ENCODE measurements around the gene EIF2B5. TPM values are rescaled to one million over a fixed set of nuclear protein-coding genes. Genes with fewer than 3 reads are reported as not detected.

Gene EIF2B5
- total and polyA plus RNA-seq, 2 of the 13 experiments (the other 11 are each of a cell fraction or from before 2014, with no cell fraction given) = 38.4 to 60.2 TPM

DNA sequence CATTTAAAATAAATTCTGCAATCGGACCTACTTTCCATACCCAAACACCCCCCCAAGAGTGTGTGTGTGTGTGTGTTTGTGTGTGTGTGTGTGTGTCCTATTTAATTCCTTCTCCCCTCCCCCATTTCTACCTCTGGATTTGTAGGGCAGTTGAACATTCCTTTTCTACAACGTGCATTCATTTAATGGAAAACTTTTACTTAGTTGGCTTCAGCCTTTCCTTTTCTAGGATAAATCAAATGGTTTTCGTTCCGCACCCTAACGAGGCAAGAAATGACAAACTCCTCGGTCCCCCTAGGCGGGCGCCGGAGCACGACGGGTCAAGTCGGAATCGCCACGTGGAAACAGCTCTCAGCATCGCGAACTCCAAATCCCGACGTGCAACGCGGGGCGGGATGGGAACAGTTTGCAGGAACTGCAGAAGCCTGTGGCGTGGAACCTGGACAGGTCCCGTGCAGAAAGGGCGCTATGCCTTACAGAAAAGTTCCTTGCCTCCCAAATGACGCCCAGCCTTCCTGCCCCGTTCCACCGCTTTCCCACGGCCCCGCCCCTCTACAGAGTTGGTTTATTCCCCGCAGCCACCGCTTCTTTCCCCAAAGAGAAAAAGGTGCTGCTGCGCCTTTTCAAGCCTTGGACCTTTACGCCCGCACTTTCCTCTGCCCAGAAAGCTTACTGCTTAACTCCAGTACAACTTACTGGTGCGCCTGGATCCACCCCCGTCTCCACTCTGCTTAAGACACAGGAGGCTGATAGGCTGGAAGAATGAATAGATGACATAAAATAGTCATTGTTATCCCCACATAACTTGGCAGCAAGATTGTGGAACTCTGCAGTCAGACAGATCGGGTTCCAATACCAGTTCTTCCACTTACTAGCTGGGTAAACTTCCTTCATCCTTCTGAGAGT is 1.1 kb upstream of the EIF2B5 start (continued):
- TF ChIP-seq ZSCAN5A (CRISPR knock-in tag; IDR thresholded peaks at IDR 0.05; ENCODE audit: borderline replicate concordance) (peak; percentile 51; the same call in 1 of the 2 replicates), ZNF121 (CRISPR knock-in tag; IDR thresholded peaks at IDR 0.05) (peak; percentile 59), NPAS2 (CRISPR knock-in tag; IDR thresholded peaks at IDR 0.05; ENCODE audit: borderline replicate concordance) (peak; percentile 74; the same call in 1 of the 2 replicates), EHMT2 (IDR thresholded peaks at IDR 0.05; ENCODE audit: borderline replicate concordance, low read depth, low read length) (peak; percentile 39; the same call in 1 of the 2 replicates), ZFP37 (CRISPR knock-in tag; IDR thresholded peaks at IDR 0.05; ENCODE audit: borderline replicate concordance) (0 out of 2 replicates have a peak, but pooled peaks have one; percentile 14), DMAP1 (CRISPR knock-in tag; IDR thresholded peaks at IDR 0.05) (peak; percentile 89), CHCHD3 (CRISPR knock-in tag; IDR thresholded peaks at IDR 0.05) (no peak), FOXC1 (CRISPR knock-in tag; IDR thresholded peaks at IDR 0.05; ENCODE audit: borderline replicate concordance) (peak; percentile 59; the same call in 1 of the 2 replicates), ZMAT3 (CRISPR knock-in tag; conservative IDR thresholded peaks at IDR 0.05) (peak; percentile 85; the same call in 1 of the 2 replicates), NFKB2 (CRISPR knock-in tag; IDR thresholded peaks at IDR 0.05; ENCODE audit: borderline replicate concordance) (peak; percentile 98), CENPBD1 (CRISPR knock-in tag; IDR thresholded peaks at IDR 0.05; ENCODE audit: borderline replicate concordance, low read depth) (0 out of 2 replicates have a peak, but pooled peaks have one; percentile 69), ZNF773 (CRISPR knock-in tag; IDR thresholded peaks at IDR 0.05; ENCODE audit: borderline replicate concordance) (0 out of 2 replicates have a peak, but pooled peaks have one; percentile 23), IRF1 (CRISPR knock-in tag; IDR thresholded peaks at IDR 0.05; ENCODE audit: low read depth) (0 out of 2 replicates have a peak, but pooled peaks have one; percentile 32), BORCS8-MEF2B (CRISPR knock-in tag; IDR thresholded peaks at IDR 0.05) (peak; percentile 94), KLF11 (CRISPR knock-in tag; IDR thresholded peaks at IDR 0.05) (0 out of 2 replicates have a peak, but pooled peaks have one; percentile 55), FOXA1 (IDR thresholded peaks at IDR 0.05) (no peak), FOXA1 (CRISPR knock-in tag; IDR thresholded peaks at IDR 0.05) (no peak), ZNF724P (CRISPR knock-in tag; IDR thresholded peaks at IDR 0.05; ENCODE audit: borderline replicate concordance) (peak; percentile 73; the same call in 1 of the 2 replicates), ZBTB1 (CRISPR knock-in tag; IDR thresholded peaks at IDR 0.05; ENCODE audit: borderline replicate concordance) (no peak)
- TF ChIP-seq, protein P1, sequence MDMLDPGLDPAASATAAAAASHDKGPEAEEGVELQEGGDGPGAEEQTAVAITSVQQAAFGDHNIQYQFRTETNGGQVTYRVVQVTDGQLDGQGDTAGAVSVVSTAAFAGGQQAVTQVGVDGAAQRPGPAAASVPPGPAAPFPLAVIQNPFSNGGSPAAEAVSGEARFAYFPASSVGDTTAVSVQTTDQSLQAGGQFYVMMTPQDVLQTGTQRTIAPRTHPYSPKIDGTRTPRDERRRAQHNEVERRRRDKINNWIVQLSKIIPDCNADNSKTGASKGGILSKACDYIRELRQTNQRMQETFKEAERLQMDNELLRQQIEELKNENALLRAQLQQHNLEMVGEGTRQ (IDR thresholded peaks at IDR 0.05; ENCODE audit: low read depth, low read length) = no peak
- TF ChIP-seq, protein P1 (CRISPR knock-in tag; IDR thresholded peaks at IDR 0.05; ENCODE audit: borderline replicate concordance) = peak; percentile 19; the same call in 1 of the 2 replicates
- TF ChIP-seq, protein P2, sequence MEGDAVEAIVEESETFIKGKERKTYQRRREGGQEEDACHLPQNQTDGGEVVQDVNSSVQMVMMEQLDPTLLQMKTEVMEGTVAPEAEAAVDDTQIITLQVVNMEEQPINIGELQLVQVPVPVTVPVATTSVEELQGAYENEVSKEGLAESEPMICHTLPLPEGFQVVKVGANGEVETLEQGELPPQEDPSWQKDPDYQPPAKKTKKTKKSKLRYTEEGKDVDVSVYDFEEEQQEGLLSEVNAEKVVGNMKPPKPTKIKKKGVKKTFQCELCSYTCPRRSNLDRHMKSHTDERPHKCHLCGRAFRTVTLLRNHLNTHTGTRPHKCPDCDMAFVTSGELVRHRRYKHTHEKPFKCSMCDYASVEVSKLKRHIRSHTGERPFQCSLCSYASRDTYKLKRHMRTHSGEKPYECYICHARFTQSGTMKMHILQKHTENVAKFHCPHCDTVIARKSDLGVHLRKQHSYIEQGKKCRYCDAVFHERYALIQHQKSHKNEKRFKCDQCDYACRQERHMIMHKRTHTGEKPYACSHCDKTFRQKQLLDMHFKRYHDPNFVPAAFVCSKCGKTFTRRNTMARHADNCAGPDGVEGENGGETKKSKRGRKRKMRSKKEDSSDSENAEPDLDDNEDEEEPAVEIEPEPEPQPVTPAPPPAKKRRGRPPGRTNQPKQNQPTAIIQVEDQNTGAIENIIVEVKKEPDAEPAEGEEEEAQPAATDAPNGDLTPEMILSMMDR (CRISPR knock-in tag; IDR thresholded peaks at IDR 0.05) = no peak
